Osteocyte (in vitro differentiated cells): ENCODE measurements around the gene PRPF4. TPM values are rescaled to one million over a fixed set of nuclear protein-coding genes. Genes with fewer than 3 reads are reported as not detected.

Experiments used
- DNase-seq: peaks from one replicate; pipeline ENCODE4 v3.0.0; 2021; ENCODE audit warnings: mixed read lengths; ENCODE audit not compliant: unreplicated experiment; ENCODE audit errors: extremely low spot score
- H3K27ac Mint-ChIP-seq: one replicate; pipeline ENCODE4 v1.8.0; 2021; ENCODE audit warnings: mild to moderate bottlenecking, mixed read lengths; ENCODE audit not compliant: unreplicated experiment
- H3K27me3 Mint-ChIP-seq: one replicate; pipeline ENCODE4 v1.8.0; 2021; ENCODE audit warnings: mixed read lengths; ENCODE audit not compliant: unreplicated experiment
- H3K36me3 Mint-ChIP-seq: one replicate; pipeline ENCODE4 v1.8.0; 2021; ENCODE audit warnings: mixed read lengths; ENCODE audit not compliant: unreplicated experiment
- H3K4me1 Mint-ChIP-seq: one replicate; pipeline ENCODE4 v1.8.0; 2021; ENCODE audit warnings: mixed read lengths; ENCODE audit not compliant: unreplicated experiment
- H3K4me3 Mint-ChIP-seq: one replicate; pipeline ENCODE4 v1.8.0; 2021; ENCODE audit warnings: mild to moderate bottlenecking, moderate library complexity, mixed read lengths; ENCODE audit not compliant: unreplicated experiment
- H3K9me3 Mint-ChIP-seq: one replicate; pipeline ENCODE4 v1.8.0; 2021; ENCODE audit warnings: mixed read lengths; ENCODE audit not compliant: unreplicated experiment
- CTCF ChIP-seq: fragments of 200-600 bp; sonication (generic); IDR thresholded peaks from 2 replicates; pipeline ENCODE4 v1.5.0; 2021; ENCODE audit warnings: antibody characterized with exemption, mild to moderate bottlenecking, moderate library complexity
- total RNA-seq: library from RNA; stranded (reverse); gene quantifications from 2 replicates; pipeline ENCODE4 v1.2.1, GENCODE V29; 2021

Gene PRPF4
- total RNA-seq, 1 donor from 2014 or later, result 22.0 TPM

DNA sequence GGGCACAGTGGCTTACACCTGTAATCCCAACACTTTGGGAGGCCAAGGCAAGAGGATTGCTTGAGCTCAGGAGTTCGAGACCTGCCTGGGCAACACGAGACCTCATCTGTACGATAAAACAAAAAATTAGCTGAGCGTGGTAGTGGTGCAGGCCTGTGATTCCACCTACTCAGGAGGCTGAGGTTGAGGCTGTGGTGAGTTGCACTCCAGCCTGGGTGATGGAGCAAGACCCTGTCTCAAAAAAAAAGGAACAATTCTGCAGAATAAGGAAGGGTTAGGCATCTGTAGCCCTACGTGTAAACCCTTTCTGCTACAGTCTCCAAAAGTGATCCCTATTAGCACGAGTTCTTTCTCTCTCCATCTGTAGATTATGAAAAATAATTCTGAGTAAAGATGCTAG, 20.0 kb upstream of the PRPF4 start:
- no peaks in the 10 kb centered on the region for H3K27me3 Mint-ChIP-seq
- TF ChIP-seq CTCF, result no peak
- no peaks in the 10 kb centered on the region for H3K9me3 Mint-ChIP-seq
- no peaks in the 10 kb centered on the region for H3K4me1 Mint-ChIP-seq
- no peak overlapping the region for H3K27ac Mint-ChIP-seq
- H3K36me3 Mint-ChIP-seq, result peaks cover 26% of the 10 kb centered on the region
- DNase-seq, result no peak
- H3K4me3 Mint-ChIP-seq, result no peak overlapping the region

- H3K4me3 Mint-ChIP-seq, result no peak overlapping the region
- no peak for DNase-seq
- no peaks in the 10 kb centered on the region for H3K27me3 Mint-ChIP-seq
- H3K27ac Mint-ChIP-seq, result no peak overlapping the region
- H3K9me3 Mint-ChIP-seq, result no peaks in the 10 kb centered on the region
- H3K4me1 Mint-ChIP-seq, result peaks cover 4% of the 10 kb centered on the region
- no peak for TF ChIP-seq CTCF
- peaks cover 30% of the 10 kb centered on the region for H3K36me3 Mint-ChIP-seq
These were observed 17.6 kb upstream of the PRPF4 start for GRCh38 chr9:113257863-113258262.

- Mint-ChIP-seq H3K27ac (no peak overlapping the region), H3K9me3 (no peaks in the 10 kb centered on the region), H3K4me3 (no peak overlapping the region), H3K4me1 (peaks cover 4% of the 10 kb centered on the region), H3K36me3 (peaks cover 31% of the 10 kb centered on the region), H3K27me3 (no peaks in the 10 kb centered on the region)
- DNase-seq, result no peak
- no peak for TF ChIP-seq CTCF
These were observed 17.2 kb upstream of the PRPF4 start for GRCh38 chr9:113258282-113258681.

DNA sequence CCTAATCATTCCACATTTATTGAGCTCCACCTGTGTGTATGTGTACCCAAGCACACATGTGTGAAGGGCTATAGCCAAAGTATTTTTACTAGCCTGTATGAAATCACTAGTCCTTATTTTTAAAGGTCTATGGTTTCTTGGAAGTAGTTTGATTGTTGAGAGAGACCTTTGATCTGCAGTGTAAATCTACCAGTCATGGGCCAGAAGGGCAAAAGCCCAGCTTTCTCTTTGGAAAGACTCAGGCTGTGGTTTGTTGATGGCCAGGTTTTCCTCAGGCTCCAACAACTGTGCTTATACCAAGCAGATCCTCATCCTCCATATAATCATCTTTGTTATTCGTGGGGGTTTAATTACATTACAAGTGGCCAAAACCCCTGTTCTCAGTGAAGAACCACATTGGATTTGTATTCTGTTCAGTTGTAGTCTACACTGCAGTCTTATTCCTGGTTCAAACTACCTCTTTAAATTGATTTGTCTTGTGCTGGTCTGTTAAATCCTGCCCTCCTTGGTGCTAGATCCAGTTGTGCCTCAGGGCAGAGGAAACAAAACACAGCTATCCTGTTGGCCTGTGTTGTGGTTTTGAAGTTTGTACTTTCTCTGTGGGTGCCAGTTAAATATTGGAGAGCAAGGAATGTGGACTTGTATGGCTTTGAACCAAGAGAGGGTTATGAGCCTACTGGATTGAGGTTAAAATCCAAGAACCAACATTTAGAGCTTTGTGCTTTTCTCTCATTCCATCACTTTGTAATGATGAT, 13.4 kb upstream of the PRPF4 start:
- no peak for TF ChIP-seq CTCF
- H3K36me3 Mint-ChIP-seq, result peaks cover 40% of the 10 kb centered on the region
- no peak overlapping the region for H3K4me3 Mint-ChIP-seq
- no peak for DNase-seq
- no peaks in the 10 kb centered on the region for H3K27me3 Mint-ChIP-seq
- H3K4me1 Mint-ChIP-seq, result peaks cover 4% of the 10 kb centered on the region
- H3K9me3 Mint-ChIP-seq, result no peaks in the 10 kb centered on the region
- H3K27ac Mint-ChIP-seq, result no peak overlapping the region

DNA sequence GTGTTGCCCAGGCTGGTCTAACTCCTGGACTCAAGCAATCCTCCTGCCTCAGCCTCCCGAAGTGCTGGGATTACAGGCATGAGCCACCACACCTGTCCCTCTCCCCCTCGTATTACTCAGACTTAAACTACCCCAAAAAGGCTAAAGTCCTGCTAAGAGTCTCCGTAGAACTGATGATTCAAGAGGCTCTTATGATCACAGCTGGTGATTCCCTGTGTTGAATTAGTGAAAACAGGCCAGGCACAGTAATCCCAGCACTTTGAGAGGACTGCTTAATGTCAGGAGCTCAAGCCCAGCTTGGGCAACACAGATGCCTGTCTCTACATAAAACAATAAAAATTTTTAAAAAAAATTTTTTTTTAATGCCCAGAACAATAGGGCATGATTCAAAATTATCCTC, 9.3 kb upstream of the PRPF4 start:
- no peak for DNase-seq
- TF ChIP-seq CTCF, result no peak
- Mint-ChIP-seq H3K27me3 (no peaks in the 10 kb centered on the region), H3K4me1 (peaks cover 4% of the 10 kb centered on the region), H3K27ac (no peak overlapping the region), H3K9me3 (no peaks in the 10 kb centered on the region), H3K4me3 (no peak overlapping the region), H3K36me3 (peaks cover 33% of the 10 kb centered on the region)
